CD4-positive, alpha-beta T cell treated with Interleukin-6 at 100 ng/mL for 8 hours (primary cell): Measurements from ENCODE around the gene MYL3.

Source experiments
- DNase-seq: peaks from one replicate; pipeline ENCODE4 v3.0.0-alpha.2; 2020; ENCODE audit warnings: mixed read lengths, low spot score

The MYL3 gene

GRCh38 chr3:46883054-46883829 is 20.0 kb upstream of the MYL3 start:
- no peak for DNase-seq

DNA sequence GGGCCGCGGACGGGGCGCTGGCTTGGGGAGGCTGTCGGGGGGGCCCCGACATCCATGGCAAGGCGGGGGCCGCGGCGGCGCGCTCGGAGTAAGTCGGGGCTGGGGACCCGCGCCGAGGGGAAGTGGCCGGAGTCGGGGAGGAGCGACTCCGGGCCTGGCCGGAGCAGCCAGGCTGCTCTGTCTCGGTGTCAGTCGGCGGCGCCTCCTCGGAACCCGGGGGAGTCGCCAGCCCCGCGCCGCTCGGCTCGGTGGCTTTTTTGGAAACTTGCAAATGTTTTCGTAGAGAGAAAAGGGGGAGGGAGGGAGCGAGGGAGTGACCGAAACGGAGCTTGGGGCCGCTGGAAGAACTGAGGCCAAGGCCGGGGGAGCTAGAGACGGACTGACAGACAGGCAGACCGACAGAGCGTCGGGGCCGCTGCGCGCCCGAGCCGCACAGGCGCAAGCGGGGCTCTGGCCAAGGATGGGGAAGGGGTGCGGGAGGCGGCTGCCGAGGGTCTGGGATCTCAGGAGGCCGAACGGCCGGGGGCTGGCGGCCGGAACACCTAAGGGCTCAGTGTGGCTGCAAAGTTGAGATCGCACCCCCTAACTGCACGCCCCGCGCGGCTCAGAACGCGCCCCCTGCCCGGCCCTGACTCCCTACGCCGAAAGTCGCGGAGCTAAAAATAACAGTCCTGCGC is 19.3 kb upstream of the MYL3 start:
- no peak for DNase-seq

DNA sequence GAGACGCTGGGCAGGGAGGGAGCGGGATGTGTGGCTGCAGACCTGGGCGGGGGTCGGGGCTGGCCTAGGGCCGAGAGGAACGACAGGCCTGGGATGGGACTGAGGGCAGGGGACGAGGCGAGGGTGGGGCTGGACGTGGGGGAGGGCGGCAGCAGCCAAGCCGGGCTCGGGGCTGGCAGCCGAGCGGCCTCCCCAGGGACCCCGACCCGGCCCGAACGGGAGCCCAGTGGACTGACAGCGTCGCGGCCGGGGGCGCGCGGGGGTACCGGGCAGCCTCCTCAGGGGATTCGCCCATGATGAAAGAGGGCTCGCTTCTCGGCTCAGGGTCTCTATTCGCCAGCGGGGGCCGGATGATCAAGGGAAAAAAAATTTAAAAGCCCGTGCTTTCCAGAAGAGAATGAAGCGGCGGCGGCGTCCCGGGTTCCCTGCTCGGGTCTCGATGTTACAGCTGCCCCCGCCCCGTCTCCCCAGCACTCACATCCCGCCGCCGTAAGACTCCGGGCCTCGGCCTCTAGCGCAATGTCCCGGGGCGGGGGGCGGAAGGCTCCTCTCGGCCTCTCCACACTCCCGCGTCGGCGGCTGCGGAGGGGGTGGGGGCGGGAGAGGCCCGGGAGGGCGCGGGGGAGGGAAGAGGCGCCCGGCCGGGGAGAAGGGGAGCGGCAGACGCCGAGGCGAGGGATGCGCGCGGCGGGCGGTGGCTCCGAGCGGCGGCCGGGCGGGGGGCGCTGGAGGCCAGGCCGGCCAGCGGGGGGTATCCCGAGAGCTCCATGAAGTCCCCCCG is 18.5 kb upstream of the MYL3 start:
- DNase-seq: no peak

GRCh38 chr3:46880884-46881595 is 17.8 kb upstream of the MYL3 start:
- no peak for DNase-seq

- DNase-seq: no peak
These were observed 15.7 kb upstream of the MYL3 start for GRCh38 chr3:46878781-46879436.

- DNase-seq: no peak
These were observed 14.3 kb upstream of the MYL3 start, which contains the start of gene PTH1R for GRCh38 chr3:46877406-46878125. Gene PTH1R, plus strand, starts transcription at chr3:46877721. Its CDS starts 5,839 bp downstream, at chr3:46883560.

- DNase-seq: no peak
These were observed 13.4 kb upstream of the MYL3 start for GRCh38 chr3:46876313-46877300.

DNA sequence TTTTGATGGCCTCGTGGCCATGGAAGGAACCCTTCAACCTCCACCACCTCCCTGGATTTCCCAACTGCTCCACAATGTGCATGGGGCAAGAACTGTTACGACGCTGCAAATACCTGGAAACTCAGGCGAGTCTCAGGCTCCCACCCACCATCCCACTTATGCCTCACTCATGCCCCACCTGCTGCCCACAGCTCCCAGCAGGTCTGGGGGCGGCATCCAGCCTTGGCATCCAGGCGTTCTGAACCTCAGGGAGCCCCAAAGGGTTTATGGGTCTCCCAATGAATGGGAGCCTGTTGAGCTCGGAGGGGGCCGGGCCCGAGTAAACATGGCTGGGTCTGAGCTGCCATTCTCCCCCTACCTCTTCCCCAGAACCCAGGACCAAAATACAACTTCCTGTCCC is 12.3 kb upstream of the MYL3 start:
- DNase-seq: no peak

- no peak for DNase-seq
These were observed 11.2 kb upstream of the MYL3 start for GRCh38 chr3:46874430-46874829.

DNA sequence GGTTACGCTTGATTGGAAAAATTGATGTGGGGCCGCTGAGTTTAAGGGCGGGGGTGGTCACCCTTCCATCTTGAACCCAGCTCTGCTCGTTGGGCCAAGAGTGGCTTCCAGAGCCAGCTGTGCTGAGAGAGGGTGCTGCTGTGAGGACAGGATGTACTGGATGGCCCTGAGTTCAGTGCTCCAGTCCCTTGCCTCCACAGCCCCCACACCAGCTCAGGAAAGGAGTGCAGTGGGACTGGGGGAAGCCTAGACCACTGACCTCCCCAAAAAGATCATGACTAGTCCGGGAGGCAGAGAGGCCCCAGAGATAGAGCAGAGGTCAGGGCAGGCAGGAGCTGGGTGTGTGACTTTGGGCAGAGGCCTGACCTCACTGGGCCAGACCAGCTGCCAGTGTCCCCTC is 10.3 kb upstream of the MYL3 start:
- DNase-seq: no peak

DNA sequence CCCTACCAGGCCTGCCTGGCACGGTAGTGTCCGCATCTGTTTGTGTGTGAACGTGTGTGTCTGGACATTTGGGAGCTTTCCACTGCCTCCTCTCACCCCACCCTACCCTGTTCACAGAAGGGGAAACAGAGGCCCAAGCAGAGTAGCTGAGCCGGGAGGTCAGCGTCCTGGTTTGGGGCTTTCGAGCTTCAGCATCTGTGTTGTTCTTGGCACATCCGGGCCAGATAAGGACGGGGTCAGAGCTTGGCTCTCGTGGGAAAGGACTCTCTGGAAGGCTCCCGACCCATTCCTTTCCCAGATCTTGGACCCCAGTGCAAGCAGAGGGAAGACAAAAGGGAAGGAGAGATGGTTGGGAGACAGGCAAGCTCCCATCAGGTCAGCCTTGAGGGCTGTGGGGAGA is 8.0 kb upstream of the MYL3 start:
- no peak for DNase-seq

DNA sequence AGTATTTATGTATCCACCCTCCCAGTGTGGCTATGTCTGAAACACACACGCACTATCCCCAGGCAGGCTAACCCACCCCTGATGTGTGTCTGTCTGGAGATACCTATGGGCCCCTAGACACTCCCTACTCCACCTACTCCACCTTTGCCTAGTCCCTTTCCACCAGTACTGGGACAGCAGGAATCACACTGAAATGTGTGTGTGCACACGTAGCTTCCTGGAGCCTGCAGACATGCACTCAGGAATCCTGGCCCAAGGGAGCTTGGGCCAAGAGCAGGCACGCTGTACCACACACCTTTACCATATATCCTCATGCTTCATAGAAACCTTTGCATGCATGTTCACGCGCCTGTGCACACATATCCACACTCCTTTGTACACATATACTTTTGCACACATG is 7.4 kb upstream of the MYL3 start:
- no peak for DNase-seq

GRCh38 chr3:46869440-46869839 is 6.2 kb upstream of the MYL3 start:
- DNase-seq: no peak

GRCh38 chr3:46868948-46869347 is 5.7 kb upstream of the MYL3 start:
- DNase-seq: no peak

DNA sequence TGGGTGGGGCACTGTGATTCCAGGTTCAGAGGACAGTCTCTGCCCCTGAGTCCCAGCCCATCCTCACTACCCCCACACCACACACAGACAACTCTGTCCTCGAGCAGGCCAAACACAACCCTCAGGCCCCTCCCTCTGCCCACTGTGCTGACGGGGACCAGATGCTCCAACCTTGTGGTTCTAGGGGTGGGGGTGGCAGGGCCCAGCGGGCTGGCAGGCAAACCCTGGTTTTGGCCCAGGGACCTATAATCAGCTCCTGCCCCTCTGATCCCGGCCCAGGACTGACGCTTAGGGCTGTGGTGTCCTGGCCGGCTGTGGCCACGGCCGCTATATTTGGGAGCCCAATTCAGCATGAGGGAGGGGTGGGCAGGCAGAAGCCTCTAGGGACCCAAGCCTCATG is 5.0 kb upstream of the MYL3 start:
- no peak for DNase-seq

DNA sequence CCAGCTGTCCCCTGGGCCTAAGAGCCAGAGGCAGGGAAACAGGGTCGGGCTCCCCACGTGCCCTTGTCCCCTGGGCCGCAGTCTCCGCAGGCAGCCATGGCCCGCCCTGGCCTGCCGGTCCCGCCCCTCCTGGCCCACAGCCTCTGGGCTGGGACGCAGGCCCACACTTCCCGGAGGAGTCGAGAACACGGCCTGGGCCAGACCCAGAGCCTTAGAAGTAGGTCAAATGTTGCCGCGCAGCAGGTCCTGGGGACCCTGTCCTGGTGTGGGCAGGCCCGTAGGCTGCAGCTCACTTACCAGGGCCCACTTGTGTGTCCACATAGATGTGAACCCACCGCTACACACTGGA is 4.3 kb upstream of the MYL3 start:
- no peak for DNase-seq

DNA sequence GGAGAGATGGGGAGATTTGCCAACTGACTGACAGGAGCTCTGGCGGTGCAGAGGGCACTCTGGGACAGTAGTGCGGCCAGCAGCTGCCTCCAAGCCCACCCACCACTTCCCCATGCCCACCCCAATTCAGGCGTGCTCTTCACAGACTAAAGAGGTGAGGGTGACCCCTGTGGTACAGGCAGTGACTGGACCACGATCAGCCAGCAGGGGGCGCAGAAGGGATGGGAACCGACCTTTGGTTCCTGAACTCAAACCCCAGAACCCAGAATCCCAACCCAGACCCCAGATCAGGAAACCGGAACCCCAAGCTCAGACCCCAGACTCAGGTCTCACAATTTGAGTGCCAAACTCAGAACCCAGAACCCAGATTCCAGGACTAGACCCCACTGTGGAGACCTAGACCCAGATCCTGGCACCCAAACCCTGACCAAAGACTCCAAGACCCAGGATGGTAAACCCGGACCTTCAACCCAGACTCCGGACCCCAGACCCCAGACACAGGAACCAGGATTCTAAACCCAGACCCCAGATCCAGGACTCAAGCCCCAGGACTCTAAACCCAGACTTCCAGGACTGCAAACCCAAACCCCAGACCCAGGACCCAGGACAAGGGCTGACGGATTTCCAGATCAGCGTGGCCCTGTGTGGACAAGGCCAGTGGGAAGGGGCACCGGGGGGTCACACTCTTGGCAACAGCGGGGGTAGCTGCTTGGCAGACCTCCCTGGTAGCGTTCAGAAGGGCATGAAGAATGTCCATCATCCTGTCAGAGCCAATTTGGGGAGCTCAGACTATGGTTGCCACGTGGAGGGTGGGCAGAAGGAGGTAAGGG is 3.7 kb upstream of the MYL3 start:
- DNase-seq: peak; percentile 68

DNA sequence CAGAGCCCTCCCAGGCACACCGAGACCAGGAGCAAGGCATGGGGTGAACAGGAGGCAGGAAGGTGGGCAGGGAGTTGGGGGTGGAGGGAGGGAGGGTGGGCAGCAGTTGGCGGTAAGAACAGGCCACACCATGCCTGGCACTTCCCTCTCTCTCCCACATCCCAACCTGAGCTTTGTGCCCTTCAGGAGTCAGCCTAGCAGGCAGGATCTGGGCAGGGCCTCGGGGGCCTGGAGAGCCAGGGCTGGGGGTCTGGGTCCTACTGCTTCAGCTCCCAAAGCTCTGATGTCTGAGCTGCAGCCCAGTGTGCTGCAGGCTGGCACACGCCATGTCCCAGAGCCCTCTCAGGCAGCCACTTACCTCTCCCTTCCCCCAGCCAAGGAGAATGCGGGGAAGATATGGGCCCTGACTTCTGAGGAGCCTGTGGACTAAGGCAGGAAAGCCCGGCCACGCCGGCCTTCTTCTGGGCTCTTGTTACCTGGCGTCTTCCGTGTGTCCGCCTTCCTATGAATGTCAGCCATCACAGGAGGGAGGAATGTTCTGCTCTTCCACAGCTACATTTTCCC is 2.9 kb upstream of the MYL3 start:
- DNase-seq: no peak

DNA sequence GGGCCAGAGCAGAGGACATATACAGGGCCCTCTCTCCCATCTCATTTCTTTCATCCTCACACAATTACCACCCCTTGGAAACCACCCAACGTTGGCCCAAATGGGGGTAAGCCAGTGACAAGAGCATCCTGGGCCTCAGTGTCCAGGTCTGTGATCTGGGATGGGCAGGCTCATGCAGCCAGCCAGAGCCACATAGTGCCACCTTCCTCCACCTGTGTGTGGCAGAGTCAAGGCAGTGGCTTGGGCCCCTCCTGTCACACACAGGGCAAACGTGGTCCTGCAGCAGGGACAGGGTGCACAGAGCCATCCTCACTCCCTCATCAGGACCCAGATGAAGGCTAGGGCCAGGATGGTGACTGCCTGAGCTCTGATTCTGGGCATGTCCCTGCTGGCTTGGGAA is 2.3 kb upstream of the MYL3 start:
- no peak for DNase-seq
